Measurements from ENCODE around the gene TARBP1.

DNA sequence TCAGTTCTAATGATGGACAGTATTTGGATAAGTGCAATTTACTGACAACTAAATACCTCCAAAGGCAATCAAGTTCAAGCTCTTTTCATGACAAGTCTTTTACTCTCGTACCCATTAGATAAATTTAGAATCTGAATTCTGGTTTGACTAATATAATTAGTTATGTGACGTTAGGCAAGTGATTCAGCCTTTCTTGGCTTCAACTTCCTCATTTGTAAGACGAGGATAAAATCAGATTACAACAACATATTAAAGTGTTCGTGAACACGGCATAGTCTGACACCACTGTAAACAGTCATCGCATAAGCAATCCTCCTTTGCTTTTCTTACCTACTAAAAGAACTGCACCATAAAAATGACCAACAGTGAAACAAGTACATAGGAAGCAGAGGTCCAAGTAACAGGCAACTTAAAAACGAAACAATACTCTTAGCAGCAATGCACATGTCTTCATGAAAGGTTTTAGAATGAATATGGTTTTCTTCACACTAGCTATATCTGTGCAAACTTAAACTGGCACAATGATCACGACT lies 80.1 kb downstream of the TARBP1 start:
- no peak for TF ChIP-seq CTCF (IDR thresholded peaks at IDR 0.05; ENCODE audit: poor library complexity)
- TF ChIP-seq EZH2 (IDR thresholded peaks at IDR 0.05; ENCODE audit: borderline replicate concordance): no peak
